CD4-positive, alpha-beta T cell treated with Interferon alpha-2 for 1 hour (primary cell): Measurements from ENCODE around the gene NCSTN.

Source experiments
- DNase-seq, 2 donors: peaks; one replicate each; pipeline ENCODE4 v3.0.0-alpha.2; 2020 to 2022

The NCSTN gene

GRCh38 chr1:160352555-160352954 is 9.4 kb downstream of the NCSTN start:
- no peak for DNase-seq

GRCh38 chr1:160353223-160353622 is 10.0 kb downstream of the NCSTN start:
- DNase-seq = no peak

- peak in 1 of 2 donors; percentile 25 for DNase-seq
These were observed 11.3 kb downstream of the NCSTN start for GRCh38 chr1:160354388-160354985.

GRCh38 chr1:160357286-160358002 is 14.3 kb downstream of the NCSTN start:
- no peak for DNase-seq

- DNase-seq = no peak
These were observed 14.9 kb downstream of the NCSTN start for GRCh38 chr1:160358073-160358472.

- no peak for DNase-seq
These were observed 16.5 kb downstream of the NCSTN start for GRCh38 chr1:160359559-160360226.

GRCh38 chr1:160360227-160360695 is 17.1 kb downstream of the NCSTN start:
- no peak for DNase-seq

- no peak for DNase-seq
These were observed 18.0 kb downstream of the NCSTN start for GRCh38 chr1:160361199-160361598.

GRCh38 chr1:160361814-160362167 is 18.6 kb downstream of the NCSTN start:
- no peak for DNase-seq

- DNase-seq = no peak
These were observed 19.2 kb downstream of the NCSTN start for GRCh38 chr1:160362168-160362957.

GRCh38 chr1:160363010-160363409 is 19.8 kb downstream of the NCSTN start:
- no peak for DNase-seq

- no peak for DNase-seq
These were observed 21.0 kb downstream of the NCSTN start for GRCh38 chr1:160363951-160364735.

GRCh38 chr1:160365325-160365724 is 22.1 kb downstream of the NCSTN start:
- no peak for DNase-seq

GRCh38 chr1:160366731-160367515 is 23.7 kb downstream of the NCSTN start, which contains the start of gene NHLH1:
Gene NHLH1, plus strand, starts transcription at chr1:160367071. Its CDS starts 3,661 bp downstream, at chr1:160370732.
- DNase-seq = no peak

GRCh38 chr1:160367516-160367900 is 24.3 kb downstream of the NCSTN start:
- no peak for DNase-seq

GRCh38 chr1:160367934-160368923 is 25.0 kb downstream of the NCSTN start:
- DNase-seq = no peak

- DNase-seq = no peak
These were observed 25.9 kb downstream of the NCSTN start for GRCh38 chr1:160369087-160369486.

- DNase-seq = no peak
These were observed 27.6 kb downstream of the NCSTN start for GRCh38 chr1:160370561-160371345.

GRCh38 chr1:160371346-160371631 is 28.1 kb downstream of the NCSTN start:
- DNase-seq = no peak

GRCh38 chr1:160371756-160372155 is 28.6 kb downstream of the NCSTN start:
- no peak for DNase-seq
